Sigmoid colon (tissue), 4 donors: ENCODE measurements around the gene SCP2D1.

Experiments
- CTCF ChIP-seq, 4 experiments: fragments of 450-650 bp in 3 of 4; fragments of 200-600 bp in 1 of 4; IDR thresholded peaks; one replicate each; pipeline ENCODE4 v1.5.1; 2016 to 2019; ENCODE audit warnings: antibody characterized with exemption in 4 of 4, mild to moderate bottlenecking in 3 of 4, moderate library complexity in 2 of 4
- POLR2A ChIP-seq, 2 donors: fragments of 450-650 bp; IDR thresholded peaks; one replicate each; pipeline ENCODE4 v1.6.1; 2016; ENCODE audit warnings: antibody characterized with exemption in 2 of 2, mild to moderate bottlenecking in 2 of 2, moderate library complexity in 2 of 2
- POLR2AphosphoS5 ChIP-seq, 4 donors: sonication (generic); formaldehyde crosslinking; IDR thresholded peaks; one replicate each; pipeline ENCODE4 v1.6.1; 2017; ENCODE audit warnings: antibody characterized with exemption in 4 of 4

- TF ChIP-seq POLR2AphosphoS5 (IDR thresholded peaks at IDR 0.05) (no peak), CTCF (IDR thresholded peaks at IDR 0.05) (no peak), POLR2A (IDR thresholded peaks at IDR 0.05) (no peak)
Measured at GRCh38 chr20:18775633-18776032, 38.0 kb upstream of the SCP2D1 start.
